NK-92 (cell line): ENCODE data around the gene TSPO2.
"Not testable (repeated sequence)": the region's sequence is repeated elsewhere in the genome, so short reads cannot be mapped to it uniquely, and the experiment has no call there.

Experiments
- DNase-seq: peaks from one replicate; lab custom pipeline; 2025; ENCODE audit not compliant: unreplicated experiment; lab: John Stamatoyannopoulos, UW

The TSPO2 gene, protein sequence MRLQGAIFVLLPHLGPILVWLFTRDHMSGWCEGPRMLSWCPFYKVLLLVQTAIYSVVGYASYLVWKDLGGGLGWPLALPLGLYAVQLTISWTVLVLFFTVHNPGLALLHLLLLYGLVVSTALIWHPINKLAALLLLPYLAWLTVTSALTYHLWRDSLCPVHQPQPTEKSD

DNA sequence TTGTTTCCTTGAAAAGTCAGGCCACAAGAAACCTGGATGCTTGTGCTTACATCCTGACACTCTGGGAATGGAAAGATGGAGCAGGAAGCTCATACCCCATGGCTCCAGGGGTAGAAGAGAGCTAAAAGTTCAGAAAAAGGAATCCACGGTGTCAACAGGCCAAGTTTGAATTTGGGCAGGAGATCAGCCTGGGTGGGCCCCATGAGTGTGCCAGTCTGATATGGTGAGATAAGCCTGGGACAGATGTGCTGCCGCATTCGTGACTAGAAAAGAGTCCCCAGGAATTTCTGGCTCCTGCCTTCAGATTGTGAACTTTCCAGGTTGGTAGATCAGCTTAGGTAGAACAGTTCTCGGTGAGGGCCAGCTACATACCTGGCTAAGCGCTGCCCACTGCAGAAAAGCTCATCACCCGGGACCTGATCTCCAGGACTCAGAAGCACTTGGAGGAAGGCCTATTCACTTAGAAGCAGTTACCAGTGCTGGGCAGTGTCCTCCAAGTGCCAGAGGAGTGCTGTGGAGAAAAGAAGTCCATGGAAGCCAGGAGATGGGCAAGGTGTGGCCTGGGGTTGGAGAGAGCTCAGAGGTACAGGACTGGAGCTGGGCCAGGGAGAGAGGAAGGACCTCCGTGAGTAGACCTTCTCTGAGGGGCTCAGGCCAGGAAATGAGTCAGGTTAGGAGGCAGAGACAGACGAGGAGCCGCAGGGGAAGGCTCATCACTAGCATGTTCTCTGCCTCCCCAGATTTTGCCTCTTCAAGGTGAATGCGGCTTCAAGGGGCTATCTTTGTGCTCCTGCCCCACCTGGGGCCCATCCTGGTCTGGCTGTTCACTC is at the start of gene TSPO2:
Gene TSPO2 (plus strand): TSS at position 242 of the 830 bp plus-strand sequence. CDS start 519 bp downstream, at position 761.
- DNase-seq: no peak

- no peak for DNase-seq
Observed at GRCh38 chr6:40992746-40993145, 49.5 kb upstream of the TSPO2 start.

DNA sequence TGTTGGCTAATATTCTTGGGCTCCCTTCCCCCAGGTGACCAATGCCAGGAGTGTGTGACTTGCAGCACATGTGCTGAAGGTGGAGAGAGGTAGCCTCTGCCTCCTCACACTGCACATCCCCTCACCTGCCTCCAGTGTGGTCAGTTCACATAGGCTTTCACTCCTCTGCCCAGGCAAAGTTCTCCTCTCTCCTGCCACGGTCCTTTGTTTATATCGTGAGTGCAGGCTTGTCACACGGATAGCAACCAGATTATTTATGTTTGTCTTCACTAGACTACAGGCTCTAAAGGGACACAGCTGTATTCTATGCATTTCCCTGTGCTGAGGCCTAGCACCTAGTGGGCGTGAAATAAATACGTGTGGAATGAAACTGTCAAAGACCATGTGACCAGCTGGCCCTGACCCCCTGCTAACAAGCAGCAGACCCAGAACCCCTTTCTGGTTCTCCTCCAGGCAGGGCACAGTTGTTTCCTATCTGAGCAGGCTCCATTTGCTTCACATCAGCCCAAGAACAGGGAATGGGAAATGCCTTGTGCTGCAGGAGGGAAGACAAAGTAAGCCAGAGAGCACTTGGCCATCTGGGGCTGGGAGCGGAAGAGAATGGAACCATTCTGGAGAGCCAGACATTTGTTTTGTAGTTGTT is 45.6 kb upstream of the TSPO2 start:
- no peak for DNase-seq

DNA sequence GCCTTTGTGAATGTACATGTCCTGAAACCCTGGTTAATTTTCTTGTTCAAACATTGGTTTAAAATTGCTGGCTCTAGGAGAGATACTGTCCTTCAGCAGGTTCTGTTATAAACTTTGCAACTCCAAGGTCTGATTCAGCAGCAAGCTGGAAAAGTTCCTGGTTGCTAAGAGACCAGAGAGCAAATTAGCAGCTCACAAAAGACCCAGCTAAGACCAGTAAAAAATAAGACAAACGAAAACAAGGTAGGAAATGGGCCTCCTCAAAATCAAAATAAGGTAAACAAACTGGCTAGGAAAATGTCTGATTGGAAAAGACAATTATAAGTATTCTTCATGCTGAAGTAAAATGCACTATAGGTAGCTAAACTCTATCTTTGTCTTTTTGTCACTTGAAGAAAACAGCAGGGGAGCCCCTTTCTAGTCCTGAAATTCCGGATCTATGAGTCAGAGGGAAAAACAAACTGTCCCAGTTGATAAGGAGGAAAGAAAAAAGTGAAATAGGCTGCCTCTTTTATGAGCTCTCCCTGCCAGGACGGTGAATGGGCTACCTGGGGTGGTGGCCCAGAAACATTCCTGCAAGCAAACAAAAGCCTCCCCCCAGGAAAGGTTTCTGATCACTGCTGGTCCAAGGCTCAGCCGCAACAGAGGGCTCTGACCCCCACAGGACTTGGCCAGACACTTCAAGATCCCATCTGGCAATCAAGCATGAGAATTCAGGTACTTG is 44.9 kb upstream of the TSPO2 start:
- no peak for DNase-seq

DNA sequence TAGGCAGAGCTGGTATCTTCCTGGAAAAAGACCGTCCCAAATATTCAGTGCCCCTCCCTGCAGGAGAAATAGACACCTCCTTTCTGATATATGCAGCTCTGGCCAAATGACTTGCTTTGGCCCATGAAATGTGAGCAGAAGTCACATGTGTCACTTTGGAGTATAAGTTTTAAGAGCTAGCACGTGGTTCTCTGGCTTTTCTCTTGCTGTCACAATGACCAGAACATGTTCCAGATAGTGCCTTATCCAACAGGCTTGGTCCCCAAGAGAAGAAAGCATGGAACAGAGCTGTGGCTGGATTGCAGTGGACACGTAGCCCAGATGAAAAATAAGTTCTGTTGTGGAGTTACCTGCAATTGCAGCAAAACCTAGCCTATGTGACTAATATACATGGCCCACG is 43.6 kb upstream of the TSPO2 start:
- DNase-seq: no peak

DNA sequence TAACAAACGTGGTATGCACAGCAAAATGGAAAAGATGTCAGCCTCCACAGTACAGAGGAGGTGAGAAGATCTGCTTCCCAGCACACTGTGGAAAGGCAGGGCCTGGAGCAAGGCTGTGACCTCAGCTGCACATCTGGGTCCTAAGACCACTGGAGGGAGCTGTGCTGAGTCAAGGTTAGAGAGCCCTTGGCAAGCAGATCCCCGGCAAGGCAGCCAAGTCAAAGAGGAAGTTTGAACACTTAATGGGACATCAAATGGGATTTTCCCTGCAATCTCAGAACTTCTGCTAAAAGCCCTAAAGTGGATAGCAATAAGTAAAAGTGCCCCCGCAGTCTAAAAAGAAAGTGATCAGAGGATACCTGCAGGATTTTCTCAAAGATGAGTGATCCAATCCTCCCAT is 42.7 kb upstream of the TSPO2 start:
- DNase-seq: no peak

DNA sequence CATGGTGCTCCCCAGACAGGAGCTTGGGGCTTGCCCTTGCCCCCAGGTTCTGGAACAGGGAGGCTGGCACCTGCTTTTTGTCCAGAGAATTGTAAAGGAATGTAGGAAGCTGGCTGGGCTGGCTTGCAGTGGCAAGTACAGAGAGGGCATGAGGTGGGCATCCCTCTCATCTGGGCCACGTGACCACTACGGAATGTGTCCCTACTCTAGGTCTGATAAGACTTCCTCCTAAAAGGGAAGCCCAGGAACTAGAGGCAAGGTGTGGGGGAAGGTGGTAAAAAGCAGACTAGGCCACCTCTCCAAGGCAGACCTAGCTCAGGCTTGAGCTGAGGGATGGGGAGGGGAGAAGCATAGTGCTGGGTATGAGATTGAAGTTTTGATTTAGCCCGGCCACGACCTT is 42.0 kb upstream of the TSPO2 start:
- DNase-seq: no peak

- no peak for DNase-seq
Observed at GRCh38 chr6:41002168-41002567, 40.1 kb upstream of the TSPO2 start.

DNA sequence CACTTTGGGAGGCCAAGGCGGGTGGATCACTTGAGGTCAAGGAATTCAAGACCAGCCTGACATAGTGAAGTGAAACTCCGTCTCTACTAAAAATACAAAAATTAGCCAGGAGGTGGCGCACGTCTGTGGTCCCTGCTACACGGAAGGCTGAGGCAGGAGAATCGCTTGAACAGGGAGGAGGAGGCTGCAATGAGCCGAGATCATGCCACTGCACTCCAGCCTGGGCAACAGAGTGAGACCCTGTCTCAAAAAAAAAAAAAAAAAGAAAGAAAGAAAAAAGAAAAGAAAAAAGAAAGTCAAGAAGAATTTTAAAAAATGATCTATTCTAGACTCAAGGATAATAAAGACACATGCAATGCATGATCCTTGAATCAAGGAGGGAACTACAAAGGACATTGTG is 36.0 kb upstream of the TSPO2 start:
- DNase-seq: not testable (repeated sequence)

DNA sequence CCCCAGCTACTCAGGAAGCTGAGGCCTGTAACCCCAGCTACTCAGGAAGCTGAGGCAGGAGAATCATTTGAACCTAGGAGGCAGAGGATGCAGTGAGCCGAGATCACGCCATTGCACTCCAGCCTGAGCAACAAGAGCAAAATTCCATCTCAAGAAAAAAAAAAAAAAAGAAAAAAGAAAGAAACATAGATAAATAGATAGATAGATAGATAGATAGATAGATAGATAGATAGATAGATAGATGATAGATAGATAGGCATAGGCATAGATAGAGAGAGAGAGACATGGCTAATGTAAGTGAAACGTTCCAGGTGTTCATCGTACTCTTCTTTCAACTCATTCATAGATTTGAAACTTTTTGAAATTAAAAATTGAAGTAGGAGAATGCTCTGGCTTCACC is 35.3 kb upstream of the TSPO2 start:
- not testable (repeated sequence) for DNase-seq

GRCh38 chr6:41008011-41008410 is 34.3 kb upstream of the TSPO2 start:
- no peak for DNase-seq

GRCh38 chr6:41009669-41010068 is 32.6 kb upstream of the TSPO2 start:
- no peak for DNase-seq

DNA sequence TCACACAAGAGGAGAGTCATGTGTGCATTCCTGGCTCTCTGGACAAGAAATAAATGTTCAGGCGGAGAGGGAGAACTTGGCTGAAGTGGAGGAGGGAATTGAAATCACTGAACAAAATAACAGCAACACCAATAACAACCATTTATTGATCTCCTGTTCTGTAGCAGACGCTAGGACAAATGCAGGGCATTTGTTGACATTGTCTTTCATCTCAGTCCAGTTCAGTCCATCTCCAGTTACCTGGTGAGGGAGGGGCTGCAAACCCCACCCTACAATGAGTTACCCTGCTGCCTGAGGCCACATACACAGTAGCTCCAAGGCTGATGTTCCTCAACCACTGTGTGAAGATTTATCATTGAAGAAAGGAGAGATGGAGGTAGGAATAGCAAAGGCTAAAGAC is 30.6 kb upstream of the TSPO2 start:
- DNase-seq: no peak

DNA sequence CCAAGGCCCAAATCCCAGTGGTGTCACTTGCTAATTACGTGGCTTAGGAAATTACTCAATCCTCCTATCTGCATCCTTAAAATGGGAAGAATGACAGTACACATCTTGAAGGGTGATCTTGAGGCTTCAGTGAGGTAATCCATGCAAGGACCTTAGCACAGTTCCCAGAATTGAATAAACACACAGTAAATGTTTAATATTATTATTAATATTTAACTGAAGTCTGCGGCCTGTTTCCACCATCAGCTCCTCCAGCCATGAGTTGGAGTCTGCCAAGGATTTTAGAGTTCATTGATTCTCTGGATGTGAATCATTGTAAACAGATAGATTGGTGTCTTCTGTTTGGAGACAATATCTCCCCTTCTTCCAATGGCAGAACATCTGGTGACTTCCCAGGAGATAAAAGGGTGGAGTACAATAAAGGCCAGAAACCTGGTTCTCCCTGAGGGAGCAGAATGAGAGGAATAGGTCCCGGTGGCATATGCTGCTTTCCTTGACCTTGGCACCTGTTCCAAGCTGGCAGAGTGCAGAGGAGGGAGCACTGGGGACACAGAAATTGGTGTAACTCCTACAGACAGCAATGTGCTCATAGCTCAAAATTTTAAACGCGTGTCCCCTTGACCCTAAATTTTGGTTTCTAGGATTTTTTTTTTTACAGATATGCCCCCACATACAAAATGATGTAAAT is 28.7 kb upstream of the TSPO2 start:
- DNase-seq: no peak

DNA sequence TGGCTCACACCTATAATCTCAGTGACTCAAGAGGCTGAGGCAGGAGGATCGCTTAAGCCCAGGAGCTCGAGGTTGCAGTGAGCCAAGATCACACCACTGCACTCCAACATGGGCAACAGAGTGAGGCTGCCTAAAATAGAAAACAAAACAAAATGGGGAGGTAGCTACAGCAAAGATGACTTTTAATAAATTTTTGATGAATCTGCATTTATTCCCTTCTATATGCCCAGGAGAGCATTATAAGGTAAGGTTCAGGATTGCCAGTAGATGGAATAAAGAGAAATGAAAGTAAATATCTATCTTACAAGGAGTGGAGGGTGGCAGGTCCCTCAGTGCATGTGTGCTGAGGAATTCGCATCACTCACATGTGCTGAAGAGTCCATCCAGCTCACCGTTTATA is 27.5 kb upstream of the TSPO2 start:
- no peak for DNase-seq

- not testable (repeated sequence) for DNase-seq
Observed at GRCh38 chr6:41015860-41016259, 26.4 kb upstream of the TSPO2 start.

- DNase-seq: no peak
Observed at GRCh38 chr6:41017663-41018062, 24.6 kb upstream of the TSPO2 start.

DNA sequence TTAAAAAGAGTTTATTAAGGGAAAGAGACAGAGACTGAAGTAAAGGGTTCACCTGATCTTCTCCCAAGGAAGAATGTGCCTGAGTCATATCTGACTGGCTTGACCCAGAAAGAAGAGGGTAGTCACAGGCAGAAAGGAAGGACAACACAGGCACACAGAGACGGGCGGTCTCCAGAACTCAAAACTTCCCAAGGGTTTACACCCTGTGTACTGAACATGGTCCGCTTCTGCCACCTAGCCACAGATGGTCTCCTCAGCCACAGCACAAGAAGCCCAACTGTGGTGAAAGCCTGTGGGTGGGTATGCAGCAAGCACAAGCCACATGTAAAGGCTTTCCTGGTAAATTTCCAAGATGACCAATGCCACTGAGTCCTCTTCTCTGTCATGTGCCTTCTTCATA is 20.4 kb upstream of the TSPO2 start:
- DNase-seq: no peak

GRCh38 chr6:41022294-41022693 is 20.0 kb upstream of the TSPO2 start:
- DNase-seq: no peak

- no peak for DNase-seq
Observed at GRCh38 chr6:41023114-41023513, 19.2 kb upstream of the TSPO2 start.

GRCh38 chr6:41025966-41026530 is 16.2 kb upstream of the TSPO2 start:
- no peak for DNase-seq
